Fibroblast of villous mesenchyme (primary cell): Measurements from ENCODE around the gene KPNA1. TPM values are rescaled to one million over a fixed set of nuclear protein-coding genes. Genes with fewer than 3 reads are reported as not detected.

Experiments
- DNase-seq: peaks from one replicate; pipeline ENCODE4 v3.0.0-alpha.2; 2010; ENCODE audit warnings: low read depth
- H3K4me3 ChIP-seq: 2 replicates; pipeline ENCODE4 v1.5.1; 2011; ENCODE audit warnings: low read depth, mild to moderate bottlenecking, low read length
- CTCF ChIP-seq: IDR thresholded peaks from 2 replicates; pipeline ENCODE4 v1.5.1; 2012; ENCODE audit warnings: low read depth, mild to moderate bottlenecking, low read length; ENCODE audit not compliant: insufficient read depth
- total RNA-seq: library from RNA; depleted of rRNA; stranded (reverse); fragments of >200 nt; gene quantifications from 2 replicates; pipeline ENCODE4 v1.2.3, GENCODE V29; 2012

KPNA1 gene
- 32.2 and 44.0 TPM in 2 replicates for total RNA-seq

- no peak for TF ChIP-seq CTCF
- peak within 1 kb of the TSS; percentile 78 for H3K4me3 ChIP-seq
- peak; percentile 86 for DNase-seq
These were observed at the start of gene KPNA1 for GRCh38 chr3:122514123-122515019. Gene KPNA1 (minus strand): TSS chr3:122514939. CDS start chr3:122496565, 18,374 bp downstream.

GRCh38 chr3:122564155-122564912, 49.6 kb upstream of the KPNA1 start, which contains the start of the genes DTX3L and PARP9:
Gene DTX3L (plus strand): TSS chr3:122564338. CDS start chr3:122564427, 89 bp downstream.
Gene PARP9 (minus strand): TSS chr3:122564300. CDS start chr3:122559620, 4,680 bp downstream.
- peak within 1 kb of the TSS; percentile 87 for H3K4me3 ChIP-seq
- peak; percentile 87 for DNase-seq
- TF ChIP-seq CTCF, result no peak

GRCh38 chr3:122563717-122564025, 48.9 kb upstream of the KPNA1 start:
- peak; percentile 30 for DNase-seq
- TF ChIP-seq CTCF, result no peak
- H3K4me3 ChIP-seq, result peak overlapping the region; percentile 87

GRCh38 chr3:122562923-122563716, 48.4 kb upstream of the KPNA1 start:
- H3K4me3 ChIP-seq, result peak overlapping the region; percentile 87
- no peak for TF ChIP-seq CTCF
- peak; percentile 19 for DNase-seq

GRCh38 chr3:122560680-122561079, 45.9 kb upstream of the KPNA1 start:
- TF ChIP-seq CTCF, result peak; percentile 63
- H3K4me3 ChIP-seq, result no peak overlapping the region
- DNase-seq, result peak; percentile 74

GRCh38 chr3:122559906-122560305, 45.2 kb upstream of the KPNA1 start:
- DNase-seq, result no peak
- TF ChIP-seq CTCF, result no peak
- H3K4me3 ChIP-seq, result no peak overlapping the region
